ENCODE measurements around the gene GNG2.

DNA sequence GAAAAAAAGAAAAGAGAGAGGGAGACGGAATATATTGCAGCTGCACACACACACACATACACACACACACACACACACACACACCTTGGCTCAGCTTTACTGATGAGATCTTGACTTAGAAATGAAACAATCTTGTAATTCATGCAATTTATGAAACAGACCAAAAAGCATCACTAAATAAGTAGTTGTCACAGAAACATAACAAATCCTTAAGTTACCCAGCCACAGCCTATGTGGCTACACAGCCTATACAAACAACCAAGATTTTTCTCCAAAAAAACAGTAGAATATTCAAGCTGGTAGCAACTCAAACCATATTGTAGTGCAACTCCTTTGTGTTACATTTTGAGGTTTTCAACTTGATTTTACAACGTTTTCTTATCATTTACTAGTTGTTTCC is 37.9 kb upstream of the GNG2 start:
- TF ChIP-seq, protein P1, sequence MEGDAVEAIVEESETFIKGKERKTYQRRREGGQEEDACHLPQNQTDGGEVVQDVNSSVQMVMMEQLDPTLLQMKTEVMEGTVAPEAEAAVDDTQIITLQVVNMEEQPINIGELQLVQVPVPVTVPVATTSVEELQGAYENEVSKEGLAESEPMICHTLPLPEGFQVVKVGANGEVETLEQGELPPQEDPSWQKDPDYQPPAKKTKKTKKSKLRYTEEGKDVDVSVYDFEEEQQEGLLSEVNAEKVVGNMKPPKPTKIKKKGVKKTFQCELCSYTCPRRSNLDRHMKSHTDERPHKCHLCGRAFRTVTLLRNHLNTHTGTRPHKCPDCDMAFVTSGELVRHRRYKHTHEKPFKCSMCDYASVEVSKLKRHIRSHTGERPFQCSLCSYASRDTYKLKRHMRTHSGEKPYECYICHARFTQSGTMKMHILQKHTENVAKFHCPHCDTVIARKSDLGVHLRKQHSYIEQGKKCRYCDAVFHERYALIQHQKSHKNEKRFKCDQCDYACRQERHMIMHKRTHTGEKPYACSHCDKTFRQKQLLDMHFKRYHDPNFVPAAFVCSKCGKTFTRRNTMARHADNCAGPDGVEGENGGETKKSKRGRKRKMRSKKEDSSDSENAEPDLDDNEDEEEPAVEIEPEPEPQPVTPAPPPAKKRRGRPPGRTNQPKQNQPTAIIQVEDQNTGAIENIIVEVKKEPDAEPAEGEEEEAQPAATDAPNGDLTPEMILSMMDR (conservative IDR thresholded peaks at IDR 0.05; ENCODE audit: low read depth, low read length) = no peak
- TF ChIP-seq EZH2 (IDR thresholded peaks at IDR 0.05; ENCODE audit: low read length, unreplicated experiment) = no peak
